ENCODE measurements around the gene ZNF540. TPM values are rescaled to one million over a fixed set of nuclear protein-coding genes. Genes with fewer than 3 reads are reported as not detected.
A peak's percentile ranks its signal among the peaks of the same experiment; 100 is the strongest.

Gene ZNF540
- not detected for total RNA-seq (2021; ENCODE audit: unreplicated experiment)
- 0.04 TPM in 1 of 2 replicates, not detected in the other for polyA plus RNA-seq (2012)
- percentile 6 among the genes with signal in this experiment for Bru-seq, nascent RNA
- not detected for BruChase-seq, experiment 1, labeled RNA remaining after a 6-hour chase
- not detected for BruChase-seq, experiment 2, labeled RNA remaining after a 2-hour chase
- long read RNA-seq: 0 reads

DNA sequence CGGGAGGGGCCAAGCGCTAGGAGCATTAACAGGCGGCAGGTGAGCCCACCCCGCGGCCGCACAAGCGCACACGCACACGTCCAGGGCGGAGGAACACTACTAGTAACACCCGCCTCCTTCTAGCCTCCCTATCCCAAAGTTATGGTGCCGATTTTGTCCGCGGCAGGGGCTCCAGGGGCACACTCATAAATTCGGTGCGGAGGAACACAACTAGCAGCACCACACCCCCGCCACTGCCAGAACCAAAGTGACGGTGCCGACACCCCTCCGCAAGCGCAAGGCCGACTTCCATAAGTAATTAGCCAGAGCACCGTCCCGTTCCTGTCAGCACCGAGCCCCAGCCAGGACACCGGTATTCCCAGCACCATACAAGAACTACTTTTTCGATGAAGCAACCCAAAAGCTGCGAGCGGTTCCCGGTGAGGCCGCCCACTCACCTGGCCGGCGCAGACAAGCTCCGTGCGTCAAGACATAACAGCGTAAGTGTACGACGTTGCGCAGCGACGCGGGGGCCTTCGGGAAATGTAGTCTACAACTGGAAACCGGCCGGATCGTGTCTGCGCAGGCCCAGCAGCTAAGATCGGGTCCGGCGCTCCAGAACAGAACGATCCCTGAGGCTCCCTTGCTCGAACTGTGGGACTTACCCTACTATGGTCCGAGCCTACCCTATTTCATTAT, at the start of gene ZNF540, which contains the start of gene ZNF571:
ZNF540 (plus strand) TSS at position 573 of the 678 bp plus-strand sequence. CDS start 3,572 bp downstream, outside the sequence.
ZNF571 (minus strand) TSS at position 489 of the 678 bp plus-strand sequence. CDS start 8,116 bp downstream, outside the sequence.
- no TSS peak for BruUV-seq (replicated peaks)
- Histone ChIP-seq H3K9me3 (ENCODE audit: control insufficient read depth in 1 of 2, insufficient read depth in 1 of 2, low read depth in 1 of 2, low read length in 2 of 2) (peaks cover 8 to 15% of the 10 kb centered on the region in 2 experiments; a peak in 2 of 4 replicates), H3K36me3 (ENCODE audit: control insufficient read depth in 1 of 2, insufficient read depth in 2 of 2, low read length in 2 of 2) (no peaks in the 10 kb centered on the region), H3K79me2 (ENCODE audit: insufficient read depth, low read length) (no peaks in the 10 kb centered on the region), H2AFZ (ENCODE audit: low read depth, low read length, poor library complexity, severe bottlenecking) (no peak within 1 kb of the TSS), H4K20me1 (ENCODE audit: insufficient read depth) (no peaks in the 10 kb centered on the region), H3K9ac (ENCODE audit: low read length) (no peak within 1 kb of the TSS), H3K9me2 (ENCODE audit: insufficient read depth) (no peaks in the 10 kb centered on the region), H3K4me2 (ENCODE audit: low read length) (no peak within 1 kb of the TSS), H3K4me1 (ENCODE audit: control insufficient read depth in 1 of 2, insufficient read depth in 2 of 2, low read length in 2 of 2) (no peaks in the 10 kb centered on the region), H3K27me3 (ENCODE audit: insufficient read depth, low read length) (no peaks in the 10 kb centered on the region), H3K4me3 (replicated peaks in 1 of 2; ENCODE audit: low read depth in 1 of 2, low read length in 2 of 2) (no peak within 1 kb of the TSS), H3K27ac (ENCODE audit: low read depth, low read length) (no peak within 1 kb of the TSS)
- ChIA-PET CTCF (no interaction called here), POLR2A (no interaction called here), RAD21 (ENCODE audit: low non-redundant PET in 1 of 2, low total read pairs in 2 of 2, uncharacterized antibody in 2 of 2, unreplicated experiment in 2 of 2) (no interaction called here)
- TF ChIP-seq, protein P1, sequence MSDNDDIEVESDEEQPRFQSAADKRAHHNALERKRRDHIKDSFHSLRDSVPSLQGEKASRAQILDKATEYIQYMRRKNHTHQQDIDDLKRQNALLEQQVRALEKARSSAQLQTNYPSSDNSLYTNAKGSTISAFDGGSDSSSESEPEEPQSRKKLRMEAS (IDR thresholded peaks at IDR 0.05): no peak
- TF ChIP-seq, protein P2, sequence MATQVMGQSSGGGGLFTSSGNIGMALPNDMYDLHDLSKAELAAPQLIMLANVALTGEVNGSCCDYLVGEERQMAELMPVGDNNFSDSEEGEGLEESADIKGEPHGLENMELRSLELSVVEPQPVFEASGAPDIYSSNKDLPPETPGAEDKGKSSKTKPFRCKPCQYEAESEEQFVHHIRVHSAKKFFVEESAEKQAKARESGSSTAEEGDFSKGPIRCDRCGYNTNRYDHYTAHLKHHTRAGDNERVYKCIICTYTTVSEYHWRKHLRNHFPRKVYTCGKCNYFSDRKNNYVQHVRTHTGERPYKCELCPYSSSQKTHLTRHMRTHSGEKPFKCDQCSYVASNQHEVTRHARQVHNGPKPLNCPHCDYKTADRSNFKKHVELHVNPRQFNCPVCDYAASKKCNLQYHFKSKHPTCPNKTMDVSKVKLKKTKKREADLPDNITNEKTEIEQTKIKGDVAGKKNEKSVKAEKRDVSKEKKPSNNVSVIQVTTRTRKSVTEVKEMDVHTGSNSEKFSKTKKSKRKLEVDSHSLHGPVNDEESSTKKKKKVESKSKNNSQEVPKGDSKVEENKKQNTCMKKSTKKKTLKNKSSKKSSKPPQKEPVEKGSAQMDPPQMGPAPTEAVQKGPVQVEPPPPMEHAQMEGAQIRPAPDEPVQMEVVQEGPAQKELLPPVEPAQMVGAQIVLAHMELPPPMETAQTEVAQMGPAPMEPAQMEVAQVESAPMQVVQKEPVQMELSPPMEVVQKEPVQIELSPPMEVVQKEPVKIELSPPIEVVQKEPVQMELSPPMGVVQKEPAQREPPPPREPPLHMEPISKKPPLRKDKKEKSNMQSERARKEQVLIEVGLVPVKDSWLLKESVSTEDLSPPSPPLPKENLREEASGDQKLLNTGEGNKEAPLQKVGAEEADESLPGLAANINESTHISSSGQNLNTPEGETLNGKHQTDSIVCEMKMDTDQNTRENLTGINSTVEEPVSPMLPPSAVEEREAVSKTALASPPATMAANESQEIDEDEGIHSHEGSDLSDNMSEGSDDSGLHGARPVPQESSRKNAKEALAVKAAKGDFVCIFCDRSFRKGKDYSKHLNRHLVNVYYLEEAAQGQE (IDR thresholded peaks at IDR 0.05; ENCODE audit: low read depth): no peak
- TF ChIP-seq POLR2A (IDR thresholded peaks at IDR 0.05; ENCODE audit: borderline replicate concordance, extremely low read depth, insufficient read depth, insufficient read length) (no peak), SP1 (IDR thresholded peaks at IDR 0.05; ENCODE audit: low read depth) (no peak), SRF (IDR thresholded peaks at IDR 0.05; ENCODE audit: low read depth) (no peak), RAD21 (IDR thresholded peaks at IDR 0.05; ENCODE audit: low read depth) (no peak), FOSL1 (IDR thresholded peaks at IDR 0.05; ENCODE audit: low read depth) (no peak), CBX3 (IDR thresholded peaks at IDR 0.05; ENCODE audit: low read depth) (no peak), ZNF274 (IDR thresholded peaks at IDR 0.05; ENCODE audit: low read depth, low read length) (no peak), JUND (IDR thresholded peaks at IDR 0.05) (no peak)
- TF ChIP-seq, protein P3, sequence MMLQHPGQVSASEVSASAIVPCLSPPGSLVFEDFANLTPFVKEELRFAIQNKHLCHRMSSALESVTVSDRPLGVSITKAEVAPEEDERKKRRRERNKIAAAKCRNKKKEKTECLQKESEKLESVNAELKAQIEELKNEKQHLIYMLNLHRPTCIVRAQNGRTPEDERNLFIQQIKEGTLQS (IDR thresholded peaks at IDR 0.05): no peak
- TF ChIP-seq, protein P4, sequence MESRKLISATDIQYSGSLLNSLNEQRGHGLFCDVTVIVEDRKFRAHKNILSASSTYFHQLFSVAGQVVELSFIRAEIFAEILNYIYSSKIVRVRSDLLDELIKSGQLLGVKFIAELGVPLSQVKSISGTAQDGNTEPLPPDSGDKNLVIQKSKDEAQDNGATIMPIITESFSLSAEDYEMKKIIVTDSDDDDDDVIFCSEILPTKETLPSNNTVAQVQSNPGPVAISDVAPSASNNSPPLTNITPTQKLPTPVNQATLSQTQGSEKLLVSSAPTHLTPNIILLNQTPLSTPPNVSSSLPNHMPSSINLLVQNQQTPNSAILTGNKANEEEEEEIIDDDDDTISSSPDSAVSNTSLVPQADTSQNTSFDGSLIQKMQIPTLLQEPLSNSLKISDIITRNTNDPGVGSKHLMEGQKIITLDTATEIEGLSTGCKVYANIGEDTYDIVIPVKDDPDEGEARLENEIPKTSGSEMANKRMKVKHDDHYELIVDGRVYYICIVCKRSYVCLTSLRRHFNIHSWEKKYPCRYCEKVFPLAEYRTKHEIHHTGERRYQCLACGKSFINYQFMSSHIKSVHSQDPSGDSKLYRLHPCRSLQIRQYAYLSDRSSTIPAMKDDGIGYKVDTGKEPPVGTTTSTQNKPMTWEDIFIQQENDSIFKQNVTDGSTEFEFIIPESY (IDR thresholded peaks at IDR 0.05; ENCODE audit: extremely low read depth, insufficient replicate concordance, low read length): no peak
- intact Hi-C loops (cut with micrococcal nuclease): no loop called here
- DNase-seq (ENCODE audit: low read depth, low spot score) (no peak), ATAC-seq (no peak)
